Mesangial cell (primary cell): ENCODE measurements around the gene PCDHGA7. TPM values are rescaled to one million over a fixed set of nuclear protein-coding genes. Genes with fewer than 3 reads are reported as not detected.

Source experiments
- total RNA-seq: library from RNA; depleted of rRNA; stranded (reverse); fragments of >200 nt; gene quantifications from 2 replicates; pipeline ENCODE4 v1.2.3, GENCODE V29; 2015

PCDHGA7 gene
- total RNA-seq, 1 donor from 2014 or later, result 4.1 TPM

GRCh38 chr5:141412854-141413539, 30.5 kb downstream of the PCDHGA7 start, which contains the start of gene PCDHGA10:
PCDHGA10 (plus strand) TSS chr5:141412987; CDS start chr5:141413176, 189 bp downstream.

GRCh38 chr5:141417494-141418172, 35.1 kb downstream of the PCDHGA7 start, which contains the start of gene PCDHGB7:
PCDHGB7 (plus strand) TSS chr5:141417677; CDS start chr5:141417860, 183 bp downstream.

GRCh38 chr5:141420855-141421488, 38.4 kb downstream of the PCDHGA7 start, which contains the start of gene PCDHGA11:
PCDHGA11 (plus strand) TSS chr5:141421051; CDS start chr5:141421228, 177 bp downstream.

GRCh38 chr5:141430332-141431113, 48.0 kb downstream of the PCDHGA7 start, which contains the start of gene PCDHGA12:
PCDHGA12 (plus strand) TSS chr5:141430507; CDS start chr5:141430760, 253 bp downstream.

Other genes starting within 250 kb of the PCDHGA7 start
- 0.33 and 1.5 TPM in 2 replicates for gene PCDHB5, start 247.5 kb upstream of the PCDHGA7 start, total RNA-seq
- gene PCDHB6, start 232.7 kb upstream of the PCDHGA7 start, total RNA-seq, result under 0.01 TPM in 1 of 2 replicates, not detected in the other
- 0.16 and 0.63 TPM in 2 replicates for gene PCDHB7, start 210.1 kb upstream of the PCDHGA7 start, total RNA-seq
- gene PCDHB8, start 205.0 kb upstream of the PCDHGA7 start, total RNA-seq, result 0.25 TPM in 1 of 2 replicates, not detected in the other
- 0.16 and 0.63 TPM in 2 replicates for gene PCDHB16, start 200.4 kb upstream of the PCDHGA7 start, total RNA-seq
- 0.25 TPM in 1 of 2 replicates, not detected in the other for gene PCDHB9, start 195.6 kb upstream of the PCDHGA7 start, total RNA-seq
- gene PCDHB10, start 190.4 kb upstream of the PCDHGA7 start, total RNA-seq, result 0.16 and 0.89 TPM in 2 replicates
- 0.16 and 0.63 TPM in 2 replicates for gene PCDHB11, start 183.1 kb upstream of the PCDHGA7 start, total RNA-seq
- under 0.01 and 0.25 TPM in 2 replicates for gene PCDHB12, start 174.0 kb upstream of the PCDHGA7 start, total RNA-seq
- 0.16 and 1.1 TPM in 2 replicates for gene PCDHB13, start 168.8 kb upstream of the PCDHGA7 start, total RNA-seq
- gene PCDHB14, start 159.4 kb upstream of the PCDHGA7 start, total RNA-seq, result 0.16 and 0.63 TPM in 2 replicates
- gene PCDHB15, start 137.3 kb upstream of the PCDHGA7 start, total RNA-seq, result 0.16 and 1.0 TPM in 2 replicates
- gene SLC25A2, start 78.7 kb upstream of the PCDHGA7 start, total RNA-seq, result 0.63 TPM in 1 of 2 replicates, not detected in the other
- 24.3 and 29.2 TPM in 2 replicates for gene TAF7, start 62.0 kb upstream of the PCDHGA7 start, total RNA-seq
- gene PCDHGA1, start 52.2 kb upstream of the PCDHGA7 start, total RNA-seq, result 0.33 and 0.51 TPM in 2 replicates
- 1.1 and 4.1 TPM in 2 replicates for gene PCDHGA2, start 44.0 kb upstream of the PCDHGA7 start, total RNA-seq
- gene PCDHGA3, start 38.9 kb upstream of the PCDHGA7 start, total RNA-seq, result 0.65 and 2.5 TPM in 2 replicates
- gene PCDHGB1, start 32.6 kb upstream of the PCDHGA7 start, total RNA-seq, result 0.49 and 2.9 TPM in 2 replicates
- 0.33 and 2.2 TPM in 2 replicates for gene PCDHGA4, start 27.7 kb upstream of the PCDHGA7 start, total RNA-seq
- 0.65 and 2.5 TPM in 2 replicates for gene PCDHGB2, start 22.7 kb upstream of the PCDHGA7 start, total RNA-seq
- gene PCDHGA5, start 18.6 kb upstream of the PCDHGA7 start, total RNA-seq, result 0.33 and 1.5 TPM in 2 replicates
- gene PCDHGB3, start 12.5 kb upstream of the PCDHGA7 start, total RNA-seq, result 0.98 and 3.8 TPM in 2 replicates
- 1.6 and 5.6 TPM in 2 replicates for gene PCDHGA6, start 8.9 kb upstream of the PCDHGA7 start, total RNA-seq
- gene PCDHGB4, start 5.0 kb downstream of the PCDHGA7 start, total RNA-seq, result 4.2 and 7.1 TPM in 2 replicates
- under 0.01 and 0.89 TPM in 2 replicates for gene PCDHGA8, start 9.9 kb downstream of the PCDHGA7 start, total RNA-seq
- gene PCDHGB5, start 15.2 kb downstream of the PCDHGA7 start, total RNA-seq, result 10.6 and 15.8 TPM in 2 replicates
- 0.98 and 6.1 TPM in 2 replicates for gene PCDHGA9, start 20.0 kb downstream of the PCDHGA7 start, total RNA-seq
- gene PCDHGB6, start 25.3 kb downstream of the PCDHGA7 start, total RNA-seq, result 2.0 and 6.3 TPM in 2 replicates
- gene PCDHGA10, start 30.2 kb downstream of the PCDHGA7 start, total RNA-seq, result 2.8 and 10.5 TPM in 2 replicates
- gene PCDHGB7, start 34.9 kb downstream of the PCDHGA7 start, total RNA-seq, result 5.1 and 18.1 TPM in 2 replicates
- gene PCDHGA11, start 38.3 kb downstream of the PCDHGA7 start, total RNA-seq, result 5.4 and 10.4 TPM in 2 replicates
- gene PCDHGA12, start 47.8 kb downstream of the PCDHGA7 start, total RNA-seq, result 3.4 and 13.8 TPM in 2 replicates
- 36.5 and 60.1 TPM in 2 replicates for gene PCDHGC3, start 93.2 kb downstream of the PCDHGA7 start, total RNA-seq
- gene PCDHGC4, start 102.3 kb downstream of the PCDHGA7 start, total RNA-seq, result 0.38 and 0.81 TPM in 2 replicates
- 0.33 and 1.4 TPM in 2 replicates for gene PCDHGC5, start 106.3 kb downstream of the PCDHGA7 start, total RNA-seq
- 58.8 and 101 TPM in 2 replicates for gene DIAPH1, start 236.3 kb downstream of the PCDHGA7 start, total RNA-seq